GM12875 (cell line): ENCODE results near the gene ADRA2C.

Experiments
- H3K4me3 ChIP-seq: one replicate; pipeline ENCODE4 v1.5.1; 2011; ENCODE audit warnings: low read depth, low read length, control low read depth
- TF ChIP-seq, protein P1 (sequence below): IDR thresholded peaks from 2 replicates; pipeline ENCODE4 v1.5.1; 2011; ENCODE audit warnings: low read depth, mild to moderate bottlenecking, control low read depth, inconsistent platforms, low read length, moderate library complexity, borderline replicate concordance; ENCODE audit not compliant: insufficient read depth

ADRA2C gene

DNA sequence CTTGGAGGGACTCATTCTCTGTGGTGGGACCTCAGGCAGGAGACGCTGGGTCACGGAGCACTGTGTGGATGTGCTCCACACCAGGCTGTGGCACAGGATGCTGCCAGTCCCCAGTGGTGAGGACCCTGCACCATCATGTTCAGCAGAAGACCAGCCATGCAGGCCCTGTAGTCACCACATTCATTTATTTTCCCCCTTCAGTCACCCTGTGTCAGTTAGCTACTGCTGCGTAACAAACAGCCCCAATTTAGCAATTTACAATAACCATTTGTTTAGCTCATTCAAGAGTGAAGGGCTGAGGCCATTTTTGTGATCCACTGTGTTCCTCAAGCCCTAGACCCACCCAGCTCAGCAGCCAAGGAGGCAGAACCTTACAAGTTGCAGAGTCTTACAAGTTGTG lies 23.6 kb upstream of the ADRA2C start:
- H3K4me3 ChIP-seq: no peak overlapping the region
- TF ChIP-seq, protein P1, sequence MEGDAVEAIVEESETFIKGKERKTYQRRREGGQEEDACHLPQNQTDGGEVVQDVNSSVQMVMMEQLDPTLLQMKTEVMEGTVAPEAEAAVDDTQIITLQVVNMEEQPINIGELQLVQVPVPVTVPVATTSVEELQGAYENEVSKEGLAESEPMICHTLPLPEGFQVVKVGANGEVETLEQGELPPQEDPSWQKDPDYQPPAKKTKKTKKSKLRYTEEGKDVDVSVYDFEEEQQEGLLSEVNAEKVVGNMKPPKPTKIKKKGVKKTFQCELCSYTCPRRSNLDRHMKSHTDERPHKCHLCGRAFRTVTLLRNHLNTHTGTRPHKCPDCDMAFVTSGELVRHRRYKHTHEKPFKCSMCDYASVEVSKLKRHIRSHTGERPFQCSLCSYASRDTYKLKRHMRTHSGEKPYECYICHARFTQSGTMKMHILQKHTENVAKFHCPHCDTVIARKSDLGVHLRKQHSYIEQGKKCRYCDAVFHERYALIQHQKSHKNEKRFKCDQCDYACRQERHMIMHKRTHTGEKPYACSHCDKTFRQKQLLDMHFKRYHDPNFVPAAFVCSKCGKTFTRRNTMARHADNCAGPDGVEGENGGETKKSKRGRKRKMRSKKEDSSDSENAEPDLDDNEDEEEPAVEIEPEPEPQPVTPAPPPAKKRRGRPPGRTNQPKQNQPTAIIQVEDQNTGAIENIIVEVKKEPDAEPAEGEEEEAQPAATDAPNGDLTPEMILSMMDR: no peak

DNA sequence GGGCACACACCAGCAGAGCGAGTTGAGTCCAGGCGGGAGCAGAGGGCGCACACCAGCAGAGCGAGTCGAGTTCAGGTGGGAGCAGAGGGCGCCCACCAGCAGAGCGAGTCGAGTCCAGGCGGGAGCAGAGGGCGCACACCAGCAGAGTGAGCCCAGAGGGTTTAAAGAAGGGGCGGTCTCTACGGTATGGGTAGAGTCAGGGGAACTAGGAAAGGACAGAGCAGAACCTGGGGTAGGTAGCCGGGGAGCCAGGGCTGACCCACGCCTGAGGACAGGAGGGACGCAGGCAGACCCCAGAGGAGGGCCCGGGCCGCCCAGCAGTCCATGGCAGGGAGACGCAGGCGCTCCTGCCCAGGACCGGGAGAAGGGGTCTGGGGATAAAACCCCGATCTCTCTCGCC lies 22.0 kb upstream of the ADRA2C start:
- TF ChIP-seq, protein P1: no peak
- no peak overlapping the region for H3K4me3 ChIP-seq

DNA sequence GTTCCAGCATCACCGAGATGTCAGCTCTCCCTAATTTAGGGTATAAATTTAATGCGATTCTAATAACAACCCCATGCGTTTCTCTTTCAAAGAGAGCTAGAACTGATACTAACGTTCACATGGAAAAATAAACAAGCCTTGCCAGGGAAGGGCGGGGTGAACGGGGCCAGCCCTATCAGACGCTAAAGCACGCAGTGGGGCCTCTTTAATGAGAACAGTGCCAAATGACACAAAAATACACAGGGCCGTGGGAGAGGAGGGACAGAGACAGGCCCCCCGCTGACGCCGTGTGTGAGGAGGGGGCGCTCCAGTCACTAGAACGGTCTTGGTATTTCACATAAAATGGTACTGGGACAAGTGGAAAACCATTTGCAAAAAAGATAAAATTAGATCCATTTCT lies 21.3 kb upstream of the ADRA2C start:
- no peak overlapping the region for H3K4me3 ChIP-seq
- TF ChIP-seq, protein P1: no peak

DNA sequence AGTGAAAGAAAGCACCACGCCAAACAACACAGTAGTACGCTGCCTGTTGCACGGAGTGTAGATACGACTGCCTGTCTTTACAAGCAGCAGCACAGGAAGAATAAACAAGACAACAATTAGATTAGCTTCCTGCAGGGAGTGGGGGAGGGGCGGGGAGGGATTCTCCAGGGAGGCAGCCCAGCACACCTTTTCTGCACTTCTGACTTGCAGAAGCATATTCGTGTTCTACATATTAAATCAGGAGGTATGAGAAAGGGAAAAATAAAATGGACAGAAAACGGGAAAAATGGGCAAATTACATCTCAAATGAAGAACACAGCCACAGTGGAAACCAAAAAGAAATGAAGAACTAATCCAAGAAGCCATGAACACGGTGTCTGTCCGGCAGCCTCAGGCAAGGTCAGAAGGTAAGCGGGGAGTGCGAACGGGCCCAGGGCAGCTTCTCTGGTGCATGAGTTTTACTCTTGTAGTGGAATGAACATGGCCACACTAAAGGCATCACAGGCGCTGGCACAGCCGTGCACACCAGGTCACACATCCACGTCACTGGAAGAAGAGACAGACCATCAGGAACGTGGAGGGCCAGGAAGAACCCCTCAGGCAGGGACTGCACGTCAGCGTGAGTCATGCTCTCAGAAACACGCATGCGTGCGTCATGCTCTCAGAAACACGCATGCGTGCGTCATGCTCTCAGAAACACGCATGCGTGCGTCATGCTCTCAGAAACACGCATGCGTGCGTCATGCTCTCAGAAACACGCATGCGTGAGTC lies 20.1 kb upstream of the ADRA2C start:
- TF ChIP-seq, protein P1: no peak
- H3K4me3 ChIP-seq: no peak overlapping the region

DNA sequence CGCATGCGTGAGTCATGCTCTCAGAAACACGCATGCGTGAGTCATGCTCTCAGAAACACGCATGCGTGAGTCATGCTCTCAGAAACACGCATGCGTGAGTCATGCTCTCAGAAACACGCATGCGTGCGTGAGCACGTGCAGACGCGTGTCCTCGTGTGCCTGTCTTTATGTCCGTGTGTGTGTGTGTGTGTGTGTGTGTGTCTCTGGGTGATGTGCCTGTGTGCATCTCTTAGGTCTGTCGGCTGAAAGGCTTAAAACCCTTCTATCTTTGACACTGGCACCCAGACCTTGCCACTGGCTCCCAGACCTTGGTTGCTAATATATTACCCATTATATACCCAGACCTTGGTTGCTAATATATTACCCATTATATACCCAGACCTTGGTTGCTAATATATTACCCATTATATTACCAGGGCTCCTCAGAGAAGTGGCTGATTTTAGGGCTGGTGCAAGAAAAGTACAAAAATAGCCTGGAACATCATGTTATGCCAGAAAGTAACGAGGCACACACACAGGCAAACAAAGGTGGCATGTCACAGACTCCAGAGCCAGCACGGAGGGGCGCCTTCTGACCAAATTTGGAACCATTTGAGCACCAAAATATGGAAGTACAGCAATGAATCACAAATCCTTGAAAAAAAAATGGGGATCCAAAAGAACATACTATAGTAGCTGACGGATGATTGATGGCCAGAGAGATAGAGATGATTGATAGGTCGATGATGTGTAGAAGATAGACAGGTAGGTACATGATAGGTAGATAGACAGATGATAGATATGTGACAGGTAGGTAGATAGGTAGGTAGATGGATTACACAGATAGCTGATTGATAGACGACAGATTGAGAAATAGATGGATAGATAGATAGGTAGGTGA lies 19.2 kb upstream of the ADRA2C start:
- TF ChIP-seq, protein P1: no peak
- no peak overlapping the region for H3K4me3 ChIP-seq

DNA sequence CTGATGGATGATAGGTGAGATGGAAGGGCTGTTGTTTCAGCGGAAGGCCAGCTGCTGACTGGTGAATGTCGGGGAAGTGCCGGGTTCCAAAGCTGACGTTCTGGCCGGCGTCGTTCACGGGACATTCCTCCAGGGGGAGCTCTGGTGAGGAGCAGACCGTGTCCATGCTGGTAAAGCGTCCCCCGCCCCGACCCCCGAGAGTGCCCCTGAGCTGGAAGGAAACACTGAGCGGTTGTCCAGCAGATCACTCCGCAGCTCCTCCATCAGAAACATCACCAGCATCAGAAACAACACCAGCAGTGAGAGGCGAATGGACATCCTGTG lies 18.6 kb upstream of the ADRA2C start:
- TF ChIP-seq, protein P1: peak; percentile 36; the same call in 1 of the 2 replicates
- H3K4me3 ChIP-seq: no peak overlapping the region
